Measurements from ENCODE around the gene LRRC63.
A peak's percentile ranks its signal among the peaks of the same experiment; 100 is the strongest.
"Not testable (repeated sequence)": the region's sequence is repeated elsewhere in the genome, so short reads cannot be mapped to it uniquely, and the experiment has no call there.

The LRRC63 gene
- 0 to 5.1 (median 1.2) reads per million in 17 experiments for total RNA-seq

DNA sequence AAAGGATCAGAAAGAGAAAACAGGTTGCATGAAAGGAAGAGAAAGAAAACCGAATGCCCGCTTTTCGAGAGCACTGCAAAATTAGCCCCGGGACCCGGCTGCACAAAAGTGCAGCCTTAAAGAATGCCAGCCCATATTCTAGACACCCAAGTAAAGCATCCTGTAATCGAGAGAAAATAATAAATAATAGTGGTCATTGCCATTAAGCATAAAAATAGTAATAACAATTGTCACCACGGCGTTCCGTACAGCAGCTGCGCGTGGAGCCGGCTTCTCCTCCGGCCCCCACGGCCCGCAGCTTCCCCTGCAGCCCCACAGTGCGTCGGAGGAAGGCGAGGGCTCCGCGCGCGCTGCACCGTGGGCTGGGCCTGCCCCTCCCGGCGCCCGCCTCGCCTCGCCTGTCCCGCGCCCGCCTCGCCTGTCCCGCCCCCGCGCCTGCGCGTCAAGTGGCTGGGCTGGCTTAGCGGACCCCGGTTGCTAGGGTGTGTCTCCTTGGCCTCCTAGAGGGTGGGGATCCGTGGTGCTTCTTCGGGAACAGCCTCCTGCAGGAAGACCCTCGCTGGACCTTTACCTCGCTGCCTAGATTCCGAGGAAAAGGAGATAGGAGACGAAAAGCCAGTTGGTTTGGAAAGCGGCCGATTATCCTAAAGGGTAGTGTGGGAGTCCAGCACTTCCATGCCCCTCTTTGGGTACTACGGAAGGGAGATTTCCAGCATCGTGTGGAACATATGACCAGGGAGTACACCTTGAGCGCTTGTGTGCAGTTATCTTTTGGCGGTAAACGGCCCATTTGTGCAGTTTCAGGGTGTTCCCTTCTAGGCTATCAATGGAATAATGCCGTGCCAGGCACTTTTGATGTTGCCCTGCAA, at the start of gene LRRC63:
Gene LRRC63, plus strand, starts transcription at position 446 of the 869 bp plus-strand sequence. CDS start 1,107 bp downstream, outside the sequence.
- peak; percentile 87 to 96 (median 92) for DNase-seq

GRCh38 chr13:46162741-46163140, 49.0 kb upstream of the LRRC63 start:
- DNase-seq, result not testable (repeated sequence)

- DNase-seq, result no peak
These were observed 47.1 kb upstream of the LRRC63 start for GRCh38 chr13:46164661-46165060.

GRCh38 chr13:46165485-46166223, 46.1 kb upstream of the LRRC63 start:
- DNase-seq, result peak in 1 of 4 experiments; percentile 31

GRCh38 chr13:46166224-46166584, 45.5 kb upstream of the LRRC63 start:
- DNase-seq, result no peak

DNA sequence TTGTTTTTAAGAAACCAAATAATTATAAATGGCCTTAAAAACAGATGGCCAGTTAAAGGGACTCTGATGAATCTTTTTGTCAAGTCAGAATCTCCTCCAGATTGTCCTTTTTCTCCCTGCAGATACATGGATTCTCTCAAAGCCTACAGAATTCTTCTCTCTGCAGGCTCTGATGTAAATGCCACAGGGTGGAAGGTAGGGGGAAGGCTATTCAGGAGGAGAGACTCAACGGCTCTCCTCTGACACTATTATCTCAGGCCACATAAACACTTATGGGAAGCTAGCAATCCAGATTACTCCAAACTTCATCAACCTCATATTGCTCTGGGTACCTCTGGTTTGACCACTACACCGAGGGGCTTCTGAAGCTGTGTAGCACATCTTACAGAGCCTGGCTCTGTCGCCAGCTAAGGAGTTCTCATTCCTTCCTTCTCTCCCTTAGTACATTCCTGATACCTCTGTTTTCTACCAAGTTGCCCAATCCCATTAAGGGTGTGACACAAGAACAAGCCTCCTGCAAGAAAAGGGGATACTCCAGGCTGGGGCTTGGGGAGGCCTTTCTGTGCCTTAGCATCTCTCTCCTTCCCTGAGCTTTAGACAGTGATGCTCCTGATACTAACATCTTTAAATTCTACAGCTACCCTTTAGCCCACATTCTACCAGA, 44.6 kb upstream of the LRRC63 start:
- DNase-seq, result no peak

DNA sequence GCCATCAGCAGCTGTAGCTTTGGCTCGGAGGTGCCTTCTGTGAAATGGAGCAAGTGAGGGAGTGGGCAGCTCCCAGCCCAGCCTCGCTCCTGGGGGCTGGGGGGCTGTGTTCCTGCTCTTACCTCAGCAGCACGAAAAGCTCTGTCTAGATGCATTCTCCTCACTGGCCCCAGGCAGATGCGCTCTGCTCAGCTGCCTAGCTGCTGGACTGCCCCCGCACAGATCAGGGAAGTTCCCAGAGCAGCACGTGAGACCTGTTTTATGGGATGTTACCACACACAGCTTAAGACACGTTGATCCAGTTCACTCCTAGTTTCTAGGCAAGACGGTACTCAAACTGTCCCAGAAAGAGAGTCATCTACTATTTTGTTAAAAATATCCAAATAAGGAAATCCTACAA, 43.4 kb upstream of the LRRC63 start:
- DNase-seq, result peak; percentile 85 to 93 (median 88)

DNA sequence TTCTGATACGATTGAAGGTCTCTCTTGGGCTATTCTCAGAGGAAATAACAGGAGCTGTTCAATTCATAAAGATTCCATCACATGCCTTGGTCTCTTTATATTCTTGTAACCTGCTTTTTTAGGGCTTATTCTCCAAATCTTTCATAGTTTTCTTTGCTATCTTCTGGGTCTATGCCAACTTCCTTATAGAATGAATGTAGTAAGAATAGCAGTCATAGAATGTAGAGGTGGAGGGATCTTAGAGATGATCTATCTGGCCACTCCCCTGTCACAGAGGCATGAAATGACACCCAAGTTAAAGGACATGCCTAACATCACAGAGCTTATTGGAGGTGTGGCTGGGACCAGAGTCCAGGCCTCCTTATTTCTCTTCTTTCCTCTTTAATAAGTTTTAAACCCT, 42.9 kb upstream of the LRRC63 start:
- DNase-seq, result peak in 3 of 4 experiments; percentile 36 to 71 (median 67)

GRCh38 chr13:46169758-46170157, 42.0 kb upstream of the LRRC63 start:
- DNase-seq, result no peak

GRCh38 chr13:46170268-46170667, 41.5 kb upstream of the LRRC63 start:
- DNase-seq, result no peak

GRCh38 chr13:46170687-46171086, 41.0 kb upstream of the LRRC63 start:
- DNase-seq, result peak in 3 of 4 experiments; percentile 24 to 52 (median 44)

DNA sequence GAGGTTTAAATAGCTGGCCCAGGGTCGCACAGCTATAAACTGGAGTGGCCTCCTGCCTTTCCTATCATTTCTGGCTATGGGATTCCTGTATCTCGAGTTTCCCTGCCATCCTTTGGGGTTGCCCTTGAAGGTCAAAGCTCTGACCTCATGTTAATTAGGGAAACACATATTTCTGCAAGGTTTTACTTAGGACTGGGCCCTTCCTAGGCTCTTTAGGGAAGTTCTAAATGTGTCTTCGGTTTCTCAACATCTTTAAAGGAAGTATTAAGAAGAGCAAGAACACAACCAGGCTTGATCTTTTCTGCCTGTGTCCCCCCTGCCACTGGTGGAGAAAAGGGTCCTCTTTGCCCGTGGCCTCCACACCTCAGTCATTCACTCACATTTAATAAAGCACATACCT, 40.5 kb upstream of the LRRC63 start:
- DNase-seq, result peak; percentile 51 to 89 (median 77)

DNA sequence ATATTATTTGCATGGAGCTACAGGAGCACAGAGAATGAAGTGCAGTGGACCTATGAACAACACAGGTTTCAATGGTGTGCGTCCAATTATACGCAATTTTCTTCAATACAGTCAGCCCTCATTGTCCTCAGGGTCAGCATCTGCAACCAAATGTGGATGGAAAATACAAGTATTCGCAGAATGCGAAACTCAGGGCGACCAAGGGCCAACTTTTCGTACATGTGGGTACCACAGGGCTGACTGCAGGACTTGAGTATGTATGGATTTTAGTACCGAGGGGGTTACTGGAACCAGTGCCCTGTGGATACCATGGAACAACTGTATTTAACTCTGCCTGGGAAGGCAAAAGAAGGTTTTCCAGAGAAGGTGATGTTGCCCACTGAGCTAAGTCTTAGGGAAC, 40.0 kb upstream of the LRRC63 start:
- no peak for DNase-seq

DNA sequence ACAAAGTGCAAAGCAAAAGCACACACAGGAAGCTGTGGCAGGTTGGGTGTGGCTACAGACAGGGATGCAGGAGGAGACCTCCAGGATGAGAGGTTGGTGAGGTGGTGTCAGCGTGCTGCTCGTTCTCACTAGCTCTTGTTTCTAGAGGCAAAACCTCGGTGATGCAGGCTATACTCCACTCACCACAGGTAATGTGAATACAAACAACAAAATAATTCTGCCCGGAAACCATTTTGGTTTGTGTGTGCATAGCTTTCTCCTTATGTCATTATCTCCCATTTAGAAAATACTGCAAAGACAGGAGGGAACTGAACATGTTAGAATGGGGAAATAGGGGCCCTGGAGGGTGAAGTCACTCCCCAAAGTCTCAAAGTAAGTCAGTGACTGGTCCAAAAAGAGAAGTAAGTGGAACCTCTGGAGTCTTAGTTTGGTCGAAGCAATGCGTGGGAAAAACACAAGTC, 39.2 kb upstream of the LRRC63 start:
- peak; percentile 81 to 95 (median 87) for DNase-seq

DNA sequence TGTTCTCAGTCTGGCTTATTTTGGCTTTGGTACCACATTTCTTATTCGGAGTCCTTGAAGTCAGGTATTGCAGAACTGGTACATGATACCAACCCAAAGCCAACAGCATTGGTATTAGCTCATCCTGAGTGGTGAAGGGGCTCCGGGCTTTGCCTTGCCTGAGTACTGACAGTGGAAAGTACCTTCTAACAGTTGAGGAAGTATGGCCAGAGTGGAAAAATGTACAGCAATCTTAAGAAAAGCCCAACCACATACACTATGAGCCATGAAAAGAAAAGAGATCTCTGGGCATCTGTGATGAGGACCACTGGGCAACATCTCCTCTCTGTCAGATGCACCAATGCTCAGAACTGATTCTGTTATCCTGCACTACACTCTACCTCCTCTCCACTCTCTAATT, 38.1 kb upstream of the LRRC63 start:
- peak; percentile 71 to 88 (median 81) for DNase-seq

- DNase-seq, result peak; percentile 77 to 93 (median 85)
These were observed 35.0 kb upstream of the LRRC63 start for GRCh38 chr13:46176756-46177155.

- DNase-seq, result peak; percentile 58 to 84 (median 68)
These were observed 33.6 kb upstream of the LRRC63 start for GRCh38 chr13:46178143-46178542.

DNA sequence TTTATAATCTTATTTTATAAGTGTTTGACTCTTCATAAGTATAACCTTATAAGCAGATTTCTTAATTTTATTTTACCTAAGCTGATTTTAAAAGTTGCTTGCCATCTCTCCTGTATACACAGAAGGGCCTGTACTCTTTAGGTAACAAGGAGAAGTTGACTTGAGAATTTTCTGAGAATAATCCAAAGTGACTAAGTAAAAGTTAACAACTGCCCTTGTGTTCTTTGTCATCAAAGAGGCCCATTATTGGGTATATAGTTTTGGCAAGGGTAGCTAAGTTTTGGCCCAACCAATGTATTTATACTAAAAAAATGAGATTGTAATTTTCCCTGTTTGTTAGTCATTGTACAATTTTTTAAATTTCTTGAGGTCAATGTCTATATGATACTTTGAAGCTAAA, 32.9 kb upstream of the LRRC63 start:
- no peak for DNase-seq

- DNase-seq, result peak in 3 of 4 experiments; percentile 70 to 86 (median 78)
These were observed 32.2 kb upstream of the LRRC63 start for GRCh38 chr13:46179491-46179908.

DNA sequence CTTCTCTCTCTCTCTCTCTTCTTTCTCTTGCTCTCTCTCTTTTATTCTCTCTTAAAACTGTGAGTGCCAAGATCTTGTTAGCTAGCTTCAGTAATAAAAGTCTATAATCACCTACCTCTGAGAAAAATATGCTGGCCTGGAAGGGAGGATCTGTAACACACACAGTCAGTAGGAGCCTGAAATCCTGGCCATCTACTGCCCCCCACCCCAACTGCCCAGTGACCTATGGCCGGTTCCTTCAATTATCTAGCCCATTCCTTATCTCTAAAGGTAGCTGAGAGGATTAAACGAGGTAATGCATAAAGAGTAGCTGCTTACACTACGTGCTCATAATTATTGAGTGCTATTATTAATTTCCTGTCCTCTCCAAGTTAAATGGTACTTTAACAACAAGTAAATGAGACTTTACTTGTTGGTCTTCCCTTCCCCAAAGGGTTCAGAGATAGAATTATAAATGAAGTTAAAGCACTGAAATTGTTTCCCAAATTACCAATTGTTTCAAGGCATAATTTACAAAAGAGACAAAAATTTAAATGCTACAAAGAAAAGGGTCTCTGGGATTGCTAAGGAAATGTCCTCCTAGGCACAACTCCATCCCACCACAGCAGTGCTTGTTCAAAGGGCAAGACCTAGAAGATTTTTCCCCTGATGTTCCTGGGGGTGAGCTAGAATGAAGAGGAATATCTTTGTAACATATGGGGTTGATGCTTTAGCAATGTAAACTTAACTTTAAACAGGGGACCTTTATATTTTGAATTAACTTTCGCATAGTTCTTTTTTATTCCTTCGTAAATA, 31.6 kb upstream of the LRRC63 start:
- peak in 1 of 4 experiments; percentile 17 for DNase-seq

GRCh38 chr13:46181377-46181839, 30.3 kb upstream of the LRRC63 start:
- DNase-seq, result no peak

All from suppressor macrophage (primary cell).